CD4-positive, alpha-beta T cell treated with Interleukin-1 beta for 1 hour (primary cell): ENCODE measurements around the gene ERC1.
"Not testable (repeated sequence)": the region's sequence is repeated elsewhere in the genome, so short reads cannot be mapped to it uniquely, and the experiment has no call there.

Source experiments
- DNase-seq, 2 donors: peaks; one replicate each; pipeline ENCODE4 v3.0.0-alpha.2; 2020 to 2022

Gene ERC1

GRCh38 chr12:988646-989045, 2.4 kb upstream of the ERC1 start:
- no peak for DNase-seq

- no peak for DNase-seq
Measured at GRCh38 chr12:989051-989450, 2.0 kb upstream of the ERC1 start.

GRCh38 chr12:989751-990660, 1.0 kb upstream of the ERC1 start:
- peak; percentile 27 to 40 for DNase-seq

- no peak for DNase-seq
Measured at GRCh38 chr12:991350-992333, 619 bp downstream of the ERC1 start.

- no peak for DNase-seq
Measured at GRCh38 chr12:992647-993046, 1.6 kb downstream of the ERC1 start.

- no peak for DNase-seq
Measured at GRCh38 chr12:996881-997280, 5.9 kb downstream of the ERC1 start.

- DNase-seq = no peak
Measured at GRCh38 chr12:997505-997904, 6.5 kb downstream of the ERC1 start.

GRCh38 chr12:998020-998874, 7.2 kb downstream of the ERC1 start:
- no peak for DNase-seq

GRCh38 chr12:999736-1000135, 8.7 kb downstream of the ERC1 start:
- not testable (repeated sequence) for DNase-seq

- DNase-seq = no peak
Measured at GRCh38 chr12:1001507-1001906, 10.5 kb downstream of the ERC1 start.

GRCh38 chr12:1003600-1004271, 12.7 kb downstream of the ERC1 start:
- no peak for DNase-seq

GRCh38 chr12:1006255-1006654, 15.2 kb downstream of the ERC1 start:
- DNase-seq = no peak

- no peak for DNase-seq
Measured at GRCh38 chr12:1007276-1007675, 16.3 kb downstream of the ERC1 start.

- no peak for DNase-seq
Measured at GRCh38 chr12:1007994-1008393, 17.0 kb downstream of the ERC1 start.

GRCh38 chr12:1011091-1011490, 20.1 kb downstream of the ERC1 start:
- DNase-seq = no peak

GRCh38 chr12:1013618-1014489, 22.8 kb downstream of the ERC1 start:
- DNase-seq = no peak

- DNase-seq = no peak
Measured at GRCh38 chr12:1019283-1019682, 28.3 kb downstream of the ERC1 start.

GRCh38 chr12:1020389-1020788, 29.4 kb downstream of the ERC1 start:
- no peak for DNase-seq

GRCh38 chr12:1022032-1022970, 31.3 kb downstream of the ERC1 start:
- no peak for DNase-seq

GRCh38 chr12:1030779-1031178, 39.8 kb downstream of the ERC1 start:
- DNase-seq = no peak
